PC-3 (cell line): ENCODE data around the gene ADGRV1. TPM values are rescaled to one million over a fixed set of nuclear protein-coding genes. Genes with fewer than 3 reads are reported as not detected.

Source experiments
- ATAC-seq: fragments of 200-7000 bp; cut with Tn5 transposase; 2 replicates; pipeline ENCODE4 v1.9.1; 2020; ENCODE audit warnings: mild to moderate bottlenecking, moderate library complexity
- Bru-seq: library from RNA; stranded (reverse); fragments of 400-500 nt; gene quantifications from one replicate; lab custom pipeline; 2021; lab: Mats Ljungman, UMichigan
- BruChase-seq, 2 experiments: library from RNA; stranded (reverse); fragments of 400-500 nt; gene quantifications; one replicate each; lab custom pipeline; 2021; lab: Mats Ljungman, UMichigan
- BruUV-seq: library from RNA; stranded (reverse); fragments of 400-500 nt; replicated peaks from 2 replicates; lab custom pipeline; 2021; lab: Mats Ljungman, UMichigan
- CTCF ChIA-PET: fragments of 300-600 bp; sonication (Branson Sonifier 250); formaldehyde crosslinking; loops from one replicate; lab custom pipeline; 2022; ENCODE audit warnings: antibody characterized with exemption; lab: Charles Lee
- POLR2A ChIA-PET: fragments of 300-600 bp; sonication (Branson Sonifier 250); formaldehyde crosslinking; loops from one replicate; lab custom pipeline; 2022; ENCODE audit warnings: antibody characterized with exemption; ENCODE audit not compliant: unreplicated experiment; lab: Charles Lee
- DNase-seq: peaks from one replicate; pipeline ENCODE4 v3.0.0-alpha.2; 2015
- H2AFZ ChIP-seq: fragments of 300-600 bp; sonication (generic); 2 replicates; pipeline ENCODE4 v1.6.0; 2016; ENCODE audit warnings: antibody characterized with exemption, low read length
- H3F3A ChIP-seq: fragments of 300-600 bp; sonication (generic); one replicate; pipeline ENCODE4 v1.6.0; 2017; ENCODE audit warnings: antibody characterized with exemption, low read length, control low read depth, mild to moderate bottlenecking; ENCODE audit not compliant: unreplicated experiment
- H3K27ac ChIP-seq: fragments of 300-600 bp; sonication (generic); 2 replicates; pipeline ENCODE4 v1.5.1; 2016; ENCODE audit warnings: mild to moderate bottlenecking, low read length
- H3K27me3 ChIP-seq: fragments of 300-600 bp; sonication (generic); 2 replicates; pipeline ENCODE4 v1.6.1; 2016; ENCODE audit warnings: low read length, mixed read lengths
- H3K36me3 ChIP-seq: fragments of 300-600 bp; sonication (generic); 2 replicates; pipeline ENCODE4 v1.6.1; 2016; ENCODE audit warnings: low read depth, mixed run types, low read length, mixed read lengths
- H3K4me1 ChIP-seq: fragments of 300-600 bp; sonication (generic); 2 replicates; pipeline ENCODE4 v1.5.1; 2016; ENCODE audit warnings: low read length; ENCODE audit not compliant: insufficient read depth
- H3K4me2 ChIP-seq: fragments of 300-600 bp; sonication (generic); 2 replicates; pipeline ENCODE4 v1.6.0; 2016; ENCODE audit warnings: low read length
- H3K4me3 ChIP-seq: fragments of 300-600 bp; sonication (generic); 2 replicates; pipeline ENCODE4 v1.5.1; 2016; ENCODE audit warnings: mild to moderate bottlenecking, low read length, mixed read lengths
- H3K79me2 ChIP-seq: fragments of 300-600 bp; sonication (generic); 2 replicates; pipeline ENCODE4 v1.6.1; 2017; ENCODE audit warnings: low read length, mixed read lengths
- H3K9ac ChIP-seq: fragments of 300-600 bp; sonication (generic); 2 replicates; pipeline ENCODE4 v1.6.0; 2016; ENCODE audit warnings: mild to moderate bottlenecking, low read length
- H3K9me2 ChIP-seq: fragments of 300-600 bp; sonication (generic); replicated peaks from 2 replicates; pipeline ENCODE4 v1.6.1; 2016; ENCODE audit warnings: mixed run types, low read length, mixed read lengths
- H3K9me3 ChIP-seq: fragments of 300-600 bp; sonication (generic); 2 replicates; pipeline ENCODE4 v1.6.1; 2016; ENCODE audit warnings: low read length, mixed read lengths
- H4K20me1 ChIP-seq: fragments of 300-600 bp; sonication (generic); 2 replicates; pipeline ENCODE4 v1.6.1; 2016; ENCODE audit warnings: low read length, mixed read lengths
- EZH2 ChIP-seq: fragments of 300-600 bp; sonication (generic); IDR thresholded peaks from one replicate; pipeline ENCODE4 v1.6.1; 2017; ENCODE audit warnings: antibody characterized with exemption, mild to moderate bottlenecking, low read length; ENCODE audit not compliant: unreplicated experiment
- EZH2phosphoT487 ChIP-seq: fragments of 300-600 bp; sonication (generic); IDR thresholded peaks from 2 replicates; pipeline ENCODE4 v1.6.1; 2018; ENCODE audit warnings: mild to moderate bottlenecking, antibody characterized with exemption, low read length, borderline replicate concordance
- intact Hi-C: fragments of 100-400 bp; cut with micrococcal nuclease; formaldehyde crosslinking; loops from 2 replicates; pipeline ENCODE4 v1.9.0; 2023
- long read RNA-seq: library from polyadenylated mRNA; unstranded; transcript quantifications from one replicate; pipeline ENCODE4 v2.0.0, GENCODE V29; 2021; ENCODE audit not compliant: unreplicated experiment
- total RNA-seq: library from RNA; depleted of rRNA; stranded (reverse); fragments of >200 nt; gene quantifications from 2 replicates; pipeline ENCODE4 v1.2.3, GENCODE V29; 2014; rRNA removed
- TF ChIP-seq, protein P1 (sequence below): fragments of 300-600 bp; sonication (generic); conservative IDR thresholded peaks from 2 replicates; pipeline ENCODE4 v1.5.1; 2017; ENCODE audit warnings: antibody characterized with exemption, low read depth, mild to moderate bottlenecking, low read length

Gene ADGRV1
- total RNA-seq: 22.7 and 27.2 TPM in 2 replicates
- Bru-seq, nascent RNA: percentile 73 among the genes with signal in this experiment
- BruChase-seq, experiment 1, labeled RNA remaining after a 6-hour chase: percentile 66 among the genes with signal in this experiment
- percentile 74 among the genes with signal in this experiment for BruChase-seq, experiment 2, labeled RNA remaining after a 2-hour chase
- long read RNA-seq, partial matches to known transcripts: 7 of 15 reads
- long read RNA-seq, other reads (novel, unspliced or antisense): 8 of 15 reads

DNA sequence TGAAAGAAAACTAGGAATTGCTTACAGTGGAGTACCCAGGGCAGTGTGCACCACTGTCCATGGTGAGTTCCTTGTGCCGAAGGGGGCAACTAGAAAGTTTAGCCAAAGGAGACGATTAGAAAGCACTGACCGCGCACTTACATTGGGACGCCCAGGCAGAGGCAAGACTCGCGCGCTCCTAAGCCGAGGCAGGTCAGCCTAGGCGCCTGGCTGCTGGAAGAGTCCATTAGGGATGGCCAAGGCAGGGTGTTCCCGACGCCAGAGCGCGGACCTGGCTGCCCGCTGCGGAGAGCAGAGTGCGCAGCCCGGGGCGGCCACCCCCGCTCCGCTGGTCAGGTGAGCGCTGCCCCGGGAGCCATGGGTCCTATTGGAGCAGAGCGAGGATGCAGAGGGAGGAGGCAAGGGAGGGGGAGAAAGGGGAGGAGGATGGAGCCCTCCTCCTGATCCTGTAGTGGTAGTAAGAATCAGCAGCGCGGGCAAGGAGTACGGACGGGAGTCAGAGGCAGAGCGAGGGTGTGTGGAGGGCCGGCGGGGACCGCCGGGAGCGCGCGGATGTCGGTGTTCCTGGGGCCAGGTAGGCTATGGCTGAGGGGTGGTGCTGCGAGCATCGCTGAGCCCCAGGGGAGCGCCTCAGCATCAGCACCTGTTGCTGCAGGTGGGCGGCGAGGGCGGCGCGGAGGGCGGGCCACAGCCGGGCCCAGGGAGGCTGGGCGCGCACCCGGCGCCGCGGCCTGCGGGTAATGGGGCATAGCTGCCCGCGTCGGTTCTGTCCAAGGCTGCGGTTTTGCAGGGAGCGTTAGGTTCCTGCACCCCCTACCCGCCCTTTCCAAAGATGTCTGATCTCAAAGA lies at the start of gene ADGRV1:
ADGRV1 (plus strand) TSS at position 454 of the 849 bp plus-strand sequence; CDS start at position 553, 99 bp downstream.
- CTCF ChIA-PET: no interaction called here
- peaks cover 18% of the 10 kb centered on the region for H3K79me2 ChIP-seq
- POLR2A ChIA-PET: interaction anchor here (0.6 kb wide), 3 partner anchors 13 to 149 kb away, joined by 3 to 9 read pairs (median 5); partner anchors contain the start of gene CETN3
- TF ChIP-seq, protein P1, sequence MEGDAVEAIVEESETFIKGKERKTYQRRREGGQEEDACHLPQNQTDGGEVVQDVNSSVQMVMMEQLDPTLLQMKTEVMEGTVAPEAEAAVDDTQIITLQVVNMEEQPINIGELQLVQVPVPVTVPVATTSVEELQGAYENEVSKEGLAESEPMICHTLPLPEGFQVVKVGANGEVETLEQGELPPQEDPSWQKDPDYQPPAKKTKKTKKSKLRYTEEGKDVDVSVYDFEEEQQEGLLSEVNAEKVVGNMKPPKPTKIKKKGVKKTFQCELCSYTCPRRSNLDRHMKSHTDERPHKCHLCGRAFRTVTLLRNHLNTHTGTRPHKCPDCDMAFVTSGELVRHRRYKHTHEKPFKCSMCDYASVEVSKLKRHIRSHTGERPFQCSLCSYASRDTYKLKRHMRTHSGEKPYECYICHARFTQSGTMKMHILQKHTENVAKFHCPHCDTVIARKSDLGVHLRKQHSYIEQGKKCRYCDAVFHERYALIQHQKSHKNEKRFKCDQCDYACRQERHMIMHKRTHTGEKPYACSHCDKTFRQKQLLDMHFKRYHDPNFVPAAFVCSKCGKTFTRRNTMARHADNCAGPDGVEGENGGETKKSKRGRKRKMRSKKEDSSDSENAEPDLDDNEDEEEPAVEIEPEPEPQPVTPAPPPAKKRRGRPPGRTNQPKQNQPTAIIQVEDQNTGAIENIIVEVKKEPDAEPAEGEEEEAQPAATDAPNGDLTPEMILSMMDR: no peak
- TF ChIP-seq EZH2phosphoT487 (no peak), EZH2 (no peak)
- no TSS peak for BruUV-seq
- H3F3A ChIP-seq: no peaks in the 10 kb centered on the region
- H3K9me3 ChIP-seq: no peaks in the 10 kb centered on the region
- peak within 1 kb of the TSS; percentile 29 for H3K27ac ChIP-seq
- peaks cover 49% of the 10 kb centered on the region for H3K4me1 ChIP-seq
- intact Hi-C loops: loop anchor here (1.0 to 2.0 kb wide), 6 partner anchors 10 to 84 kb away; partner anchors contain the start of genes MBLAC2 and POLR3G
- no peaks in the 10 kb centered on the region for H3K36me3 ChIP-seq
- H2AFZ ChIP-seq: peak within 1 kb of the TSS; percentile 80
- H3K9me2 ChIP-seq: no peaks in the 10 kb centered on the region
- peak within 1 kb of the TSS; percentile 70 for H3K9ac ChIP-seq
- H3K4me2 ChIP-seq: peak within 1 kb of the TSS; percentile 87
- no peaks in the 10 kb centered on the region for H4K20me1 ChIP-seq
- ATAC-seq (peak; percentile 88), DNase-seq (peak; percentile 99)
- H3K27me3 ChIP-seq: no peaks in the 10 kb centered on the region
- peak within 1 kb of the TSS; percentile 73 for H3K4me3 ChIP-seq

GRCh38 chr5:90510438-90510837 lies 48.2 kb upstream of the ADGRV1 start:
- H3K36me3 ChIP-seq: no peaks in the 10 kb centered on the region; the same call in 1 of the 2 replicates
- ChIA-PET POLR2A (interaction anchor here (0.7 kb wide), 1 partner anchor 384 kb away, joined by 11 read pairs; no protein-coding TSS in a partner anchor), CTCF (no interaction called here)
- H3K27ac ChIP-seq: no peak overlapping the region
- H3K4me1 ChIP-seq: peaks cover 9% of the 10 kb centered on the region
- DNase-seq (no peak), ATAC-seq (no peak)
- no peaks in the 10 kb centered on the region for H3K79me2 ChIP-seq
- H4K20me1 ChIP-seq: no peaks in the 10 kb centered on the region
- intact Hi-C loops: no loop called here
- no peaks in the 10 kb centered on the region for H3F3A ChIP-seq
- H2AFZ ChIP-seq: no peak overlapping the region
- H3K27me3 ChIP-seq: no peaks in the 10 kb centered on the region
- H3K9ac ChIP-seq: no peak overlapping the region
- H3K9me3 ChIP-seq: no peaks in the 10 kb centered on the region
- TF ChIP-seq, protein P1: no peak
- TF ChIP-seq EZH2phosphoT487: no peak
- no peaks in the 10 kb centered on the region for H3K9me2 ChIP-seq
- no peak overlapping the region for H3K4me3 ChIP-seq
- no TSS peak for BruUV-seq
- H3K4me2 ChIP-seq: no peak overlapping the region
